PC-9 (cell line): ENCODE measurements around the gene ELOVL1.

Source experiments
- CTCF ChIP-seq: fragments of 200-600 bp; sonication (generic); conservative IDR thresholded peaks from 2 replicates; pipeline ENCODE4 v1.6.1; 2017; ENCODE audit warnings: mixed run types, antibody characterized with exemption, mild to moderate bottlenecking, moderate library complexity
- EZH2 ChIP-seq: fragments of 200-600 bp; sonication (generic); IDR thresholded peaks from 2 replicates; pipeline ENCODE4 v1.8.0; 2017; ENCODE audit warnings: antibody characterized with exemption, low read depth

GRCh38 chr1:43346636-43347035 is 21.2 kb downstream of the ELOVL1 start:
- TF ChIP-seq CTCF (no peak), EZH2 (no peak)
